Mononuclear cell (primary cell): ENCODE data around the gene KIF6. TPM values are rescaled to one million over a fixed set of nuclear protein-coding genes. Genes with fewer than 3 reads are reported as not detected.

ENCODE experiments used
- H3K27me3 ChIP-seq: 2 replicates; pipeline ENCODE4 v1.6.0; 2011; ENCODE audit warnings: low read length, control low read depth; ENCODE audit not compliant: insufficient read depth
- H3K4me1 ChIP-seq: 2 replicates; pipeline ENCODE4 v1.5.1; 2011; ENCODE audit warnings: mild to moderate bottlenecking, low read length, control low read depth; ENCODE audit not compliant: insufficient read depth
- H3K4me3 ChIP-seq: 2 replicates; pipeline ENCODE4 v1.5.1; 2011; ENCODE audit warnings: mild to moderate bottlenecking, low read length, moderate library complexity
- H3K9me3 ChIP-seq: 2 replicates; pipeline ENCODE4 v1.5.1; 2011; ENCODE audit warnings: low read depth, mild to moderate bottlenecking, control low read depth, low read length
- total RNA-seq: library from RNA; depleted of rRNA; stranded (reverse); fragments of >200 nt; gene quantifications from one replicate; pipeline ENCODE4 v1.2.3, GENCODE V29; 2012

Gene KIF6
- total RNA-seq, 1 donor = not detected

DNA sequence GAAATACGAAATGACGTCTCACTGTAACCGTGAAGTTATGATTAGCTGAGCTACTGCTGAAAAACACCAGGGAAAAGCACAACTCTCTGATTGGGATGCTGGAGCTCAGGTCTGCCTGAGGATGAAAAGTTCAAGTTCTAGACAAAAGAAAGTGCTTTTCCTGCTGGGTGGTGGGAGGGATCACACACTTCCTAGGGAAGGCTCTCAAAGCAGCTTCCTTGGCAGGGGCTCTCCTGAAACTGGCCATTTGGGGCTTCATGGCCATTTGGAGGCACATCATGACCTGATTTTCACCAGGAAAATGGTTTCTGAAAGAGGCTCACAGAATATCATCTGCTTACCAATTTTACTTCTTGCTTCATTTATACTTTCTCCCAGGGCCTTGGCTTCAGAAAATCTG is 305.6 kb downstream of the KIF6 start:
- no peak overlapping the region for H3K4me3 ChIP-seq
- no peaks in the 10 kb centered on the region for H3K27me3 ChIP-seq
- H3K9me3 ChIP-seq = no peaks in the 10 kb centered on the region
- no peaks in the 10 kb centered on the region for H3K4me1 ChIP-seq

DNA sequence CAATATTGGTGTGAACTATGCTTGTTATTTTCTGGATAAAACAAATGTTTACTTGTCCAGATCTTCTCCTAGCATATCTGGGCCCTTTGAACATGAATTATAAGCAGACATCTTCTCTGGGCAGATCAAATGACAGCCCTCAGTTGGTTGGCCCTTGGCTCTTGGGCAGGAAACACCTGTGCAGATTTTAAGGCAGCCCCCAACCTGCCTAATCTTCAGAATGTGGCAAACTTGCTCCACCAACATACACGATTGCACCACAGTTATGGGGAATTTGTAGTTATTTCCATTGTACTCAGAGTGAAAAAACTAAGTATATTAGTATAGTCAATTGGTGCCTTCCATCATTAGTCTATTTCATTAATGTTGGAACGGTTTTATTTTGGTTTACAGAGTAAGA is 307.8 kb downstream of the KIF6 start:
- Histone ChIP-seq H3K4me1 (no peaks in the 10 kb centered on the region), H3K9me3 (no peaks in the 10 kb centered on the region), H3K27me3 (no peaks in the 10 kb centered on the region), H3K4me3 (no peak overlapping the region)

DNA sequence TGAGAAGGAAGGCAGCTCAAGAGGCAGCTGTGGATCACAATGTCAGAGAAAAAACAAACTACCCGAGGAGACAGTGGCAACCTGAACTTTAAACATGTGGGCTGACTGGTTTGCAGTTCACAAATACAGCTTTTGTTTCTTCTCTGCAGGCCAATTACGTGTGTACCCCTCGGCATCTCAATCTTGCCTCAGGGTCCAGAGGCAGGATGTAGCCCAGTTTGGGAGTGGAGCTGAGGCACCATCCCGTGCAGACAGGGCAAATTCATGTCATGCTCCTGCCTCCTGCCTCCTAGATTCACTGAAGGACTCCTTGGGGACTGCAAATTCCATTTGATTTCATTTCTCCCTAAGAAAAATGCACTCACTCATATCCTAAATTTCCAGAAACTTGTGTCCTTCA is 308.5 kb downstream of the KIF6 start:
- Histone ChIP-seq H3K4me1 (no peaks in the 10 kb centered on the region), H3K4me3 (no peak overlapping the region), H3K9me3 (no peaks in the 10 kb centered on the region), H3K27me3 (no peaks in the 10 kb centered on the region)

DNA sequence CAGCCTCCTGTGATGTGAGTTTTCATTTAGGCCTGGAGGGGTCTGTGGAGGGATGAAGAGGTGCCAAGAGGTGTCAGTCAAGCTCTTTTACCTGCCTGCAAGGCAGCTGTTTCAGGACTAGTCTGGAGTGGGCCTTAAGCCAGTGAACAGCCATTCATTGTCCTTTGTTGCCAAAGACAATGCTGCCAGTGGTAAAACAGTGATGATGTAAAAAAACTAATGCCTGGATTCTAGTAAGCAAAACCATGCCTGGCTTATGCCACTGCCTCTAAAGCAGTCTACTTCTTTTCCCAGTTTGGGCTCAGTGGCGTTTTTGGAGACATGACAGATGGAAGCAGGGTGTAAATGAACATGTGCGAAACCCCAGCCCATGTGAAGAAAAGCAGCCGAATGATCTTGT is 309.2 kb downstream of the KIF6 start:
- no peaks in the 10 kb centered on the region for H3K9me3 ChIP-seq
- no peak overlapping the region for H3K4me3 ChIP-seq
- no peaks in the 10 kb centered on the region for H3K27me3 ChIP-seq
- H3K4me1 ChIP-seq = no peaks in the 10 kb centered on the region

DNA sequence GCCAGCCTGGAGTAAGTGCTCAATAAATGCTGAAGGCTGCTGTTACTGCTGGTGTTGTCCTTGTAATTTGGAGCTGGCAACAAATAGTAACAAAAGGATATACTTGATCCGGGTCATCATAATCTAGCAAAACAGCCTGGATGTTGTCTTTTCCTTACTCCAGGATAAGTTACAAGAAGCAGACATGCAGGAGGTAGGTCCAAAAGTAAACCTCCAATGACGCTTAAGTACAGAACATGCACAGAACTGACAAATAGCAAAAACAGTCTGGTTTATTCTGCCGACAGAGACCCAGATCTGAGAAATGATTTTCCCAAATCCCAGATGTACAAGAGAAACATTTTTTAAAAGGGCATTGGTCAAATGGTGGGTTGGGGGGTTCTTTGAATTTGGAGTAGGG is 309.7 kb downstream of the KIF6 start:
- Histone ChIP-seq H3K9me3 (no peaks in the 10 kb centered on the region), H3K4me1 (no peaks in the 10 kb centered on the region), H3K27me3 (no peaks in the 10 kb centered on the region), H3K4me3 (no peak overlapping the region)

DNA sequence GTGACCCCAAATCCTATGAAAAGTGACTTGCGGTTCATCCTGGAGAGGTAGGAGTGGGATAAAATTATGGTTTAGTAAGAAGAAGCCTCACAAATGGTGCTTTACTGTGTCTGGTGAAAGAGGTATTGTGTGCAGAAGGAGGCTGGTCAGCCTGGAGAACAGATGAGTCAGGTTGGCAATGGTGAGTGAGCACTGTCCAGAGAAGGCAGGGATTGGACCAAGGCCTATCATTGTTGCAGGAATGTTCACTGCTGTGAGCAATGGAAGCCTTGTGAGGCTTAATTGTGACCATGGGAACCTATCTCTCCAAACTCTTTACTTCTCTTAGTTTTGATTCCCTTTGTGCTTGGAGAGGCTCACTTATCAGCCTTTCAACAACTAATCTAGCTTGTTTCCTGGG is 313.7 kb downstream of the KIF6 start:
- Histone ChIP-seq H3K4me3 (no peak overlapping the region), H3K9me3 (no peaks in the 10 kb centered on the region), H3K4me1 (no peaks in the 10 kb centered on the region), H3K27me3 (no peaks in the 10 kb centered on the region)

DNA sequence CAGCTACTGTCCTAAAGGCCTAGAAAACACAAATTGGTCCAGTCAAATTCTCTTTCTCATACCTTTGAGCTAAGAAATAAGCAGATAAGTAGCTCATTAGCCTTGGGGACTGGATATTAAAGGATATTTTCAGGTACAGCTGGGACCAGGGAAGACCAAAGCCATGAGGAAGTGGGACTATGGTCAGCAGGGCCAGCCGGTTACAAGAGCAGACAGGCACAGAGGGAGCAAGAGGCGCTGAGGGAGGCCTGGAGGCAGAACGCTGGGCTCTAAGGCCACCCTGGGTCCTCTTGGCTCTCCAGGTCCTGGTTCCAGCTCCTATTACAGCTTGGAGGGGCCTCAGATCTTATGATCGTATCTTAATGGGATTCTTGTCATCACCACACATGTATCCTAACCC is 314.2 kb downstream of the KIF6 start:
- no peaks in the 10 kb centered on the region for H3K4me1 ChIP-seq
- H3K9me3 ChIP-seq = no peaks in the 10 kb centered on the region
- no peaks in the 10 kb centered on the region for H3K27me3 ChIP-seq
- H3K4me3 ChIP-seq = no peak overlapping the region

DNA sequence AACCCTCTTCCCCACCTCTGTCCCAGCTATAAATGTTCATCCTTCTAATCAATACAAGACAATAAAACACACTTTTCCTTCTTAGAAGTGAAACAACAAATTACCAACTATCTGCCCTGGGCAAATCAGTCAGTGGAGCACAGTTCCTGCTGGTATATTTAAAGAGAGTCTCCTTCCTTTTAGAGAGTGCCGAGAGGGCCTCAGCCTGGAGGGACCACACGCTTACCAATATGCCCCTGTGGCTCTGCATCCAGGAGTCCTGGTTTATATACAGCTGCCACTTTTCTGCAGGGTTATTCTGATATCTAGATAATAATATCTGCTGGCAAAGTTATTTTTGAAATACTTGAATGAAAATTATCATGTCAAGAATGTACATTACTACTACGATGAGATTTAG is 315.3 kb downstream of the KIF6 start:
- H3K4me1 ChIP-seq = no peaks in the 10 kb centered on the region
- H3K4me3 ChIP-seq = no peak overlapping the region
- H3K27me3 ChIP-seq = no peaks in the 10 kb centered on the region
- H3K9me3 ChIP-seq = no peaks in the 10 kb centered on the region

DNA sequence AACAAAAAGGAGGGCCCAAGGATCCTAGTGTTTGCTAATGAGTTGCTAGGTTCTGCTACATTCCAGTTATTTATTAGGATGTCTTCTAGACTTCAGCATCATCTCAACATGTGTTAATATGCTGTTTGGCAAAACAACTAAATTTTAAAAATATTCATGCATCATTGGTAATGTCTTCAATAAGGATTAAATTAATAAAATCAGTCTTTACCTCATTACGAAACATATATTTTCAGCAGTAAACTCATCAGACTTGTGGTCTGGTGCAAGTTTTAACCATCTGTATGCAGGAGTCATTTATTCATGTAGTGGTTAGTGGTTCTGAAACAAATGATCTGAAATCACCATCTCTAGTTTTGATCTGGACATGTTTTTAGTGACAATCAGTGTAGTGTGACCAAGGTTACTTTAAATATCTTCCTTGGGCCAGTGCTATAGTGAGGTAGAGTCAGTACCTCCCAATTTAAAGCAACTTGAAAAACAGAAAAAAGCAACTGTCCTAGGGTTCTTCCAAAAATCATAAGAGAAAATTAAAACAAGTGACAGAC is 317.7 kb downstream of the KIF6 start:
- Histone ChIP-seq H3K4me1 (no peaks in the 10 kb centered on the region), H3K27me3 (no peaks in the 10 kb centered on the region), H3K9me3 (no peaks in the 10 kb centered on the region), H3K4me3 (no peak overlapping the region)

DNA sequence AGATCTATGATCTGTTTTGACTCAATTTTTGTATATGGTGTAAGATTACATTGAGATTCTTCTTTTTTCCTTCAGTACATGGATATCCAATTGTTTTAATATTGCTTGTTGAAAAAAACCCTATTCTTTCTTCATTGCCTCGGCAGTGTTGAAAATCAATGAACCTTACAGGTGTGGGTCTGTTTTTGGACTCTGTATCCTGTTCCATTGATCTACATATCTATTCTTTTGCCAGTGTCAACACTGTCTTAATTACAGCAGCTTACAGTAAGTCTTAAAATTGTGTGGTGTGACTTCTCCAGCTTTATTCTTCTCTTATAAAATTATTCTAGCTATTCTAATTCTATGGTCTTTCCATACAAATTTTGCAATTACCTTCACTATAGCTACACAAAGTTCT is 320.9 kb downstream of the KIF6 start:
- Histone ChIP-seq H3K4me3 (no peak overlapping the region), H3K27me3 (no peaks in the 10 kb centered on the region), H3K9me3 (no peaks in the 10 kb centered on the region), H3K4me1 (no peaks in the 10 kb centered on the region)

DNA sequence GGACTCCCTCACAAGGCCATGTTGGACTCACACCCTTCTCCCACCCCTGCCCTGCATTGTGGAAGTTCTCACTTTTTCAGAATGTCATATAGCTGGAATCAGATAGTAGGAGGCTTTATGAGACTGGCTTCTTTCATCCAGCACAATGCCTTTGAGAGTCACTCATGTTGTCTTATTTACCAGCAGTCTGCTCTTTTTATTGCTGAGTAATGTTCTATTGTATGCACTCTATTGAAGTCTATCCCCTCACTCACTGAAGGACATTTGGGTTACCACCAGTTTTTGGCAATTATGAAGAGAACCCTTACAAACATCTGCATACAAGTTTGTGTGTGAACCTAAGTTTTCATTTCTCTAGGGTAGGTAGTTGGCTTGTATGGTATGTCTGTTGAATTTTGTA is 321.9 kb downstream of the KIF6 start:
- Histone ChIP-seq H3K4me1 (no peaks in the 10 kb centered on the region), H3K27me3 (no peaks in the 10 kb centered on the region), H3K4me3 (no peak overlapping the region), H3K9me3 (no peaks in the 10 kb centered on the region)

DNA sequence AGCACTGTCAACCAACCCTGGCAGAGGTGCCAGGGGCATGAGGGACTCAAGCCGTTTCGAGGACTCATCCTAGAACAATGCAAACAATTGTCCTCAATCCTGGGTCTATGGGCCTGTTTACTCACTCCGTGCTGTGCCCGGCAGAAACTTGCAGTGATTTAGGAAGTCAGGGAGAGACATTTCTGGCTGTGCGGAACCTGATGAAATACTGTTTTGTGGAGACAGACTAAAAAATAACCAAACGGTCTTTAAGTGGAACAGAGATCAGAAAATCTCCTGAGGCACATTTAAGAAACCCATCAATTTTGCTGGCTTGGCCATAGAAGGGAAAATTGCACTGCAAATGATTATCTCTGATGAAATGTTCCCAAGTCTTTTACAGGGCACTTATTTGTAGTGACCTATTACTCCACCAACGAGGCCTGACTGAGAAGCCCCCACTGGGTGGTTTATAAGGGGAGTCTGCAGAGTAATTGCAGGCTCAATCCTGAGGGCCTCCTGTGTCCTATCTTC is 322.9 kb downstream of the KIF6 start:
- H3K9me3 ChIP-seq = no peaks in the 10 kb centered on the region
- H3K4me1 ChIP-seq = no peaks in the 10 kb centered on the region
- no peak overlapping the region for H3K4me3 ChIP-seq
- H3K27me3 ChIP-seq = no peaks in the 10 kb centered on the region

DNA sequence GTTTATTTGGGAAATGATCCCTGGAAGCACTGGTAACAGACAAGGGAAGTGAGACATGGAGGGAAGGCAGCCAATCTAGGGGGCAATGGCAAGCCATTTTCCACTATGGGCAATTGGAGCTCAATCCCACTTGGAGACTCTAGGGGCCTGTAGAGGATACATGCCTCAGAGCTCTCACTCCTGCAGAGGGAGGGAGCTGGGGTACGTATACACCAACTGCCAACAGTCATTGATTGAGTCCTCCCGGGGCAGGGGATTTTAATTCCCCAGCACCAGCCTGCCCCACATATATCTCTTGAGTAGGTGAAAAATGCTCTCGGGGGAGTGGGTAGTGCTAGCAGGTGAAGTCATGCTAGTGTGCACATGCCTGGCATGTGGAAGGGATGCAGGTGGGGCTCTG is 323.8 kb downstream of the KIF6 start:
- Histone ChIP-seq H3K4me3 (no peak overlapping the region), H3K27me3 (no peaks in the 10 kb centered on the region), H3K4me1 (no peaks in the 10 kb centered on the region), H3K9me3 (no peaks in the 10 kb centered on the region)

DNA sequence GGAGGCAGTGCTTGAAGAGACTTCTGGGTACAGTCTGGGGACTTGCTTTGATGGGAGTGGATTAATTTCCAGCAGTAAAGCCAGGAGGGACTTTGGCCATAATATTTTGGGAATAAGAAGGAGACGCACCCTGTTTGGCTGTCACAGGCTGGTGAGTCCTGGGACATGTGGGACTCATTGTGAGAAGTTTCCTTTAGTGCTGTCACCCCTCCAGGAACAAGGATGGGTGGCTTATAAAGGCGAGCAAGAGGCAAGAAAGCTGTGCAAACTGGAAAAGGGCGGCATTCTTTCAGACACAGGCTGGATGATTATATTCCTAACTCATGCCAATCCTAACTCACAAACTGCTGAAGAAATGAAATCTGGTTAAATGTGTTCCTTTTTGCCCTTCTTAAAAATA is 325.2 kb downstream of the KIF6 start:
- no peaks in the 10 kb centered on the region for H3K4me1 ChIP-seq
- H3K4me3 ChIP-seq = no peak overlapping the region
- H3K9me3 ChIP-seq = no peaks in the 10 kb centered on the region
- H3K27me3 ChIP-seq = no peaks in the 10 kb centered on the region

DNA sequence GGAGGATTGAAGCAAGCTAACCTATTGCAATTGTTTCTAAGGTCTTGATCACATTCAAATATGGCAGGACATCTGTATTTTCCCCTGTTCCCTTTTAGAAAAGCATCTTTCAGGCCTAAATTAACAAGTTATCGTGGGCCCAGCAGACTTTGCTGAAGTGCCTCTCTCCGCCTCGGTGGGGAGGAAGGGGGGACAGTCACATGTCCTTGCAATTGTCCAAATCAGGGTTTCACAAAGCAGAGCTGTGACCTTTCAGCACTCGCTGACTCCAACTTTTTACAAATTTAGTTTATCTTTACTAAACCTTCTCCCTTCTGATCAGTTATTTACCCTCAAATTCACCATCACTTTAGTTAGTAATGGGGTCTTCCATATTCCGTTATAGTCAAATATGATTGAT is 328.4 kb downstream of the KIF6 start:
- no peaks in the 10 kb centered on the region for H3K9me3 ChIP-seq
- H3K4me3 ChIP-seq = no peak overlapping the region
- H3K27me3 ChIP-seq = no peaks in the 10 kb centered on the region
- no peaks in the 10 kb centered on the region for H3K4me1 ChIP-seq

DNA sequence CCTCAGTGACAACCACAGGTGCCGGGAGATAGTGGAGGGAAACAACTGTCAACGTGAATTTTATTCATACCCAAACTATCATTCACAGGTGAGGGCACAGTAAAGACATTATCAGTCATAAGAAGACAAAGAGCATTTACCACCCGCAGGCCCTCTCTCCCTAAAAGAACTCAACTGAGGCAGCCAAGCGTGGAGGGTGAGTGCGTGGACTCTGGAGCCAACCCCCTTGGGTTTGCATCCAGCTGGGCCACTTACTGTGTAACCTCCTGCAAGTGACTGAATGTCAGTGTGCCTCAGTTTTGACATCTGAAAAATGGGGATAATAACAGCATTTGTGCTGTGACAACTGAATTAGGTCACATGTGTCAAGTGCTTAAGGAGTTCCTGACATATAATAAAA is 332.1 kb downstream of the KIF6 start:
- no peaks in the 10 kb centered on the region for H3K27me3 ChIP-seq
- no peaks in the 10 kb centered on the region for H3K9me3 ChIP-seq
- H3K4me1 ChIP-seq = no peaks in the 10 kb centered on the region
- no peak overlapping the region for H3K4me3 ChIP-seq
